Ecto neural progenitor cell (in vitro differentiated cells): ENCODE measurements around the gene LRRC51.
A peak's percentile ranks its signal among the peaks of the same experiment; 100 is the strongest.
"Not testable (repeated sequence)": the region's sequence is repeated elsewhere in the genome, so short reads cannot be mapped to it uniquely, and the experiment has no call there.

Source experiments
- DNase-seq: peaks from one replicate; pipeline ENCODE4 v3.0.0-alpha.2; 2018; ENCODE audit warnings: low spot score

LRRC51 gene

DNA sequence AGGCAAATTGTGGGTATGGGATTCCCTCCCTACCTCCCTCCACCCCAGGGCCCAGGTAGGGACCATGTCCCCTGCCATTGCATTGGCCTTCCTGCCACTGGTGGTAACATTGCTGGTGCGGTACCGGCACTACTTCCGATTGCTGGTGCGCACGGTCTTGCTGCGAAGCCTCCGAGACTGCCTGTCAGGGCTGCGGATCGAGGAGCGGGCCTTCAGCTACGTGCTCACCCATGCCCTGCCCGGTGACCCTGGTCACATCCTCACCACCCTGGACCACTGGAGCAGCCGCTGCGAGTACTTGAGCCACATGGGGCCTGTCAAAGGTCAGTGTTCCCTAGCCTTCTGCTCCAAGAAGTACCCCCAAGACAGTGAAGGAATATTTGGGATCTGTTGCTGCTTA is 25.2 kb downstream of the LRRC51 start, which contains the start of gene TOMT:
Gene TOMT (plus strand): TSS at position 37 of the 400 bp plus-strand sequence. CDS start 28 bp downstream, at position 65.
- DNase-seq, result no peak

DNA sequence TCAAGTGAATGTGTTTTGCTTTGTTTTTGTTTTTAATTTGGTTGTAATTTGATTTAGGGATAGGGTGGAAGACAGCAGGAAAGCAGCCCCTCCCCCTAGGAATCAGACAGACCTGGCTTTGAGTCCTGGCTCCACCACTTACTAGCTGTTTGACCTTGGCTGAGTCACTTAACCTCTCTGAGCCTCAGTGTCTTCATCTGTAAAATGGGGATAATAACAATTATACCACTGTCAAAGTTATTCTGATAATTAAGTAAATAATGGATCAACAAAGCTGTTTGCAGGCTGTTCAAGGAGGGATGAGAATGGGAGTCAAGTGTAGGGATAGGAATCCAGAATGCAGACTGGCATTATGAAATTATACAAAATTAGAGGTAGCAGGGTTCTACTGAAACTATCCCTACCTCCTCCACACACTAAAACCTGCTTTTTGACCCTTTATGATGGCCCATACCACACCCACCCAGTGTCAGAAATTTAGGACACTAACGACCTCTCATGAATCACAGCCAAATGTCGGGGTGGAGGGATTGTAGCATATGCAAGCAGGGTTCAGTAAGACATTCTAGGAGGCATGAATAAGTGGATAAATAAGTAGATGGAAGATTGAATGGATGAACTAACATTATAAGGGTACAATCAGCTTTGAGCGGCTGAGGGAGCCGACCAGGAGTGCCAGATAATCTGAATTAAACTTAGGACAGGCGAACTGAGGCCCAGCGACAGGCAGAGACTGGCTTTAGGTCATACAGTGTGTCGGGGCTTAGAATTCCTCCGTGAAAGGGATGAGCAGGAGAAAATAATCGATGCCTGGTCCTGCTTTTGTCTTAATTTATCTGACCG is 30.9 kb downstream of the LRRC51 start:
- DNase-seq, result no peak

DNA sequence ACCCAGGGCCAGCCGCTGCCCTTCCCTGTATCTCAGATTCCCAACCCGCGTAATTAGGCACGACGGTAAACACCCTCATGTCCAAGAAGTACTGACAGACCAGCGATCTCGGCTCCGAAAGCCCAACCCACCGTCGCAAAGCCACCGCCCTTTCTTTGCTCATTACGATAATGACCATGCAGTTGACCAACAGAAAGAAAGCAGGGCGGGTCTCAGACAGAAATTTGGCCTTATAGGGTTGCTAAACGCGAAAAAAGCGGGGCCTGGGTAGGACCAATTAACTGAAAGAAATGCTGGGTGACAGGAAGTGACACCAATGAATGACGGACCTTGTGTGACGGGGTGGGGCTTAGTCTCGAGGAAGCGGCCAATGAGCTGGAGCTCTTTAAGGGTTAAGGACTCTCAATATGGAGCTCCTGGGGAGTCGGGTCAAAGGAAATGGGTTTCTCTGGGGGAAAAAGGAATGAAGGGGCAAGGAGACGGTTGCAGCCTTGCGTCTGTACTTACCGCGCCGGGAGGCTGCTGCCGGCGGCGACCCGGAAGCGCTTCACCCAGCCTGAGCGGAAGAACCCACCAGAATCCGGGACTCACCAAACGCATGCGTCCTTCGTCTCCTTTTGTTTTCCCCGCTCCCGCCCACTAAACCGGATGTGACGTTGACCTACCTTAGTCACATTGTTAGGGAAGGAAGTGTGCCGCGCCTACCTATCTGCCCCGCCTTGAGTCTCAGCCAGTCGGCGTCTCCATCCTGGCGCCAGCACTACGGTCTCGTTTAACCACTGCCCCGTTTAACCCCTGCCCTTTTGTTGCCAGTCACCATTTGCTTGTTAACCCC is 31.7 kb downstream of the LRRC51 start, which contains the start of gene ANAPC15:
Gene ANAPC15 (minus strand): TSS at position 553 of the 835 bp plus-strand sequence. CDS start 1,419 bp downstream, outside the sequence.
- peak; percentile 97 for DNase-seq

DNA sequence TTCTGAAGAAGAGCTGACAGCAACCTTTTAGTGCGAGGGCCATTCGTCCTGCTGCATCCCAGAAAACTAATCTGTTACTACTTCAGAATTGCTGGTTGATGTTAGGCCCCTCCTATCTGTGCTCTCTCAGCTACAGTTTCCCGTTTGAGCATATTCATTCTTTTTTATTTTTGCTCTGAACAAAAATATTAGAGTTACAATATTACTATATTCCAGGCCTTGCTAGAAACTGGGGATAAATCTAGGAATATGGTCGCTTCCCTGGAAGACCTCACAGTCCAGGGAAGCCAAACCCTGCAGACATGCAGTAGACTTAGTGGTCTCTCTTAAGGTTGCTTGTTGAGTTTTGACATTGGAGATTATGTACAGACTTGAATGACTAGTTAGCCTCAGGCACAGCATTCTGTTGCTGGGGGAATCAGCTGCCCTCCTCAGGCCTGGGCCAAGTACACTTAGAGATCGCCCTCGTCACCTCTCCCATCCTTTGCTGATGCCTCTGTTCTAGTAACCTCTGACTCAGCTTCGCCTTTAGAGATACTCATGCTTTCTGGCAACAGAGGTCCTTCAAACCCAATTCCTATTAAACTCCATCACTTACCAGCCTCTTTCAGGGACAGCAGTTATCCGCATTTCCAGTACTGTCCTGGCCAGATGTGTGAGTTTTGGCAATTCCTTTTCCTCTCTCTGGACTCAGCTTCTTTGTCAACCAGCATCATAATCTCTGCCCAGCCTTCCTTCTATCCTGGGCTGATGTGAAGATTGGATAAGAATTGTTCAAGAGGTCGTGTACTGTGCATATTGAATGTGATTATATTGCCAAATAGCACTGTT is 32.5 kb downstream of the LRRC51 start:
- DNase-seq, result no peak

DNA sequence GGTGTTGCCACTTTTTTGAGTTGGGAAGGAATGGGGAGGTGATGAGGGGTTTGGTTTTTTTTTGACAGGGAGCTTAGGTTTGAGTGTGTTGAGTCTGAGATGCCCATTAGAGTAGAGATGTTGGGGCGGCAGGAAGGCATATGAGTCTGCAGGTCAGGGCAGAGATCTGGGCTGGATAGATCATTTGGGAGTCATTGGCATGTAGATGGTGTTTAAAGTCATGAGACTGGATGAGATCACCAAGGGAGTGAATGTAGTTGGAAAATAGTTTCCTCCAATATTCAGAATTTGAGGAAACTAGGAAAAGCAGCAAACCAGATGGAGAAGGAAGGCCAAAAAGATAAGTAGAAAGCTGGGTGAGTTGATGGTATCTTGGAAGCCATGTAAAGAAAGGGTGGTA is 33.9 kb downstream of the LRRC51 start:
- no peak for DNase-seq

DNA sequence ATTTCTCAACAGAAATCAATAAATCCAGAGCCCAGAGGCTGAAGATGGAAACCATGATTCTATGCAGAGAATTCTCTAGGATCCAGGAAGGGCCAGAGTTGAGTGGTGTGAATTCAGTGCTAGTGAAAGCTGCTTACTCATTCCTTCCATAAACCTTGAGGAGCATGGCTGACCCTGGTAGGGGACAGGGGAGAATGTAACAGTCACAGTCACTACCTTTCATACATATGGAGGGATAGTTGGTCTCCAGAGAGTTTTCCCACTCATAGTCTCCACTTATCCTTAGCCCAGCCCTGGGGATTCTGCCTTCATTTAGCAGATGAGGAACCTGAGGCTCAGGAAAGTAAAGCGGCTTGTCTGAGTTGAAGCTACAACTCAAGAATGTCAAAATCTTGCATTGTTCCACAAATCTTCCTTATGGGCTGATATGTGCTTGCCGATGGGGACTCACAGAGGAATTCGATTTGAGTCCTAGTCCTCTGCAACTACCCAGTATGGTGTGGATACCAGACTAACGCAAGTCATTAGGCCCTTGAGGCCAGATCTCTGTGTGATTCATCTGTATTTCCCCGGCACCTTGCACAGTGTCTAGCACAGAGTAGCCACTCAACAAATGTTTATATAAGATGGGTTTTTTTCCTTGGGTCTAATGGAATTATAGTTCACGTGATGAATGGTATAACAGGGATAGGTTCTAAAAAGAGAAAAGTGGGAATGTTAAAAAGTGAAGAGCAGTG is 35.5 kb downstream of the LRRC51 start:
- DNase-seq, result no peak

DNA sequence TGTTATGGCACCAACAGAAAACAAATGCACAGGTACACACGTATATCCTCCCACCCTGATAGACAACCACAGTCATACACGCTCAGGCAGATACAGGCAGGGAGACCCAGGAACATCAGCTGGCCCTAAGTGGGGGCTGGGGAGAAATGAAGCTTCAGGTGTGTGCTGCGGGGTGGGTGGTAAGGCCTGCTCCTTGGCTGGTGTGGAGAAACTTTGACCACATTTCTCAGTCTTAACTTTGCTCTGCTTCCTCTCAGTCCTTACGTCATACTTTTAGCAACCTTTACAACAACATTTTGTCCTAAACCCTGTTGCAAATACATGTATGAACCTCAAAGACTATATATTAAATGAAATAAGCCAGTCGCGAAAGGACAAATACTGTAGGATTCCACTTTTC is 38.5 kb downstream of the LRRC51 start:
- no peak for DNase-seq

DNA sequence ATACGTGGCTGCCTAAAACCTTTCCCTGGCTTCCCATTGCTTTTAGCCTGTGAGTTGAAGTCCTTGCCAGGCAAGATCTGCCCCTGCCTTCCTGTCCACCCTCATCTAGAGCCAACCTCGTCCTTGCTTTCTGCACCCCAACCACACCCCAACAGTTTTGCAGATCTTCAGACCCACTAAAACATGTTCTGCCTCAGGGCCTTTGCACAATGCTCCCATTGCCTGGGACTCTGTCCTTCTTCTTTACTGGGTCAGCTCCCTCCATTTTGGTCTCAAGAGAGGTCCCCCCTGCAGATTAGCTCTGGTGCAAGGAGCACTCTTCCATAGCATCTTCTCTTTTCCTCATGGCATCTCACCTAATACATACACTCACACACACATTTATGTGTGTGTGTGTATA is 40.3 kb downstream of the LRRC51 start:
- DNase-seq, result no peak

DNA sequence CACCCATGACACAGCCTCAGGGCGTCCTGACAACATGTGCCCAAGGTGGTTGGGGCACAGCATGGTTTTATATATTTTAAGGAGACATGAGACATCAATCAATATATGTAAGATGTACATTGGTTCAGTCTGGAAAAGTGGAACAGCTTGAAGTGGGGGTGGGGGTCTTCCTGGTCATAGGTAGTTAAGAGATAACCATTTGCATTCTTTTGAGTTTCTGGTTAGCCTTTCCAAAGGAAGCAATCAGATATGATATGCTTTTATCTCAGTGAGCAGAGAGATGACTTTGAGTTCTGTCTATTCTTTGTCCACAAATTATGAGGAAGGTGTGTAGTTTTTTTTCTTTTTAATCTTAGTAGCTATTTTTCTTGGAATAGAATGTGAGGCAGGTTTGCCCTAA is 42.0 kb downstream of the LRRC51 start:
- no peak for DNase-seq

DNA sequence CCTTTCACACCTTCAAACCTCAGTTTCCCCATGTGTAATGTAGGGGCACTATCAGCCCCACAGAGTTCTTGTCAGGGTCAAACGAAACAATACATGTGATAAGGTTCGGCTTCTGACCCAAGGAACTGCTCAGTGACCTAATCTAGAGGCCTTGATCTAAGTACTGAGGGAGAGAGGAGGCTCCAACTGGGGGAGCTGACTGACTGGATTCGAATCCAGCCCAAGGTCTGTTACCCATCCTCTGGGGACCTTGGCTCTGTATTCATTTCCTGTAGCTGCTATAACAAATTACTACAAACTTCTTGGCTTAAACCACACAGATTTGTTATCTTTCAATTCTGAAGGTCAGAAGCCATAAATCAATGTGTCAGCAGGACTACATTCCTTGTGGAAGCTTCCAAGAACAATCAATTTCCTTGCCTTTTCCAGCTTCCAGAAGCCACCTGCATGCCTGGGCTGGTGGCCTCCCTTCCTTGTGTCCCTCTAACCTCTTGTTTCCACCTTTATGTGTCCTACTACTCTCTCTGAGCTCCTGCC is 42.5 kb downstream of the LRRC51 start:
- DNase-seq, result no peak

DNA sequence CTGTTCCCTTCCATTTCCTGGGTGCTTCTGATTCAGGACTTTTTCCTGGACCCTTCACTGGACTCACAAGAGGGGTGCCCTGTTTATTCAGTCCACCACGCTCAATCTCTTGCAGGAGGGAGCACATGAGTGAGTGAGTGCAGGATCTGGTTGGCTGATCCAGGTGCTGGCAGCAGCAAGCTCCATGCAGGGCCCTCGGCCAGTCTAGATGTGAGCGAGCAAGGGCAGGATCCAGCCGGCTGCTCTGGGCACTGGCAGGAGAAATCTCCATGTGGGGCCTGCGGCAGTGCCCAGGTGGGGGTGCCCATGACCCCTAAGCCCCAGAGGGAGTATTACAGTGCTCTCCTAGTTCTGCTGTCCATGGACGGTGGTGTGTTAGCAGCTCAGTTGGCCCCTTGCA is 43.4 kb downstream of the LRRC51 start:
- DNase-seq, result no peak

DNA sequence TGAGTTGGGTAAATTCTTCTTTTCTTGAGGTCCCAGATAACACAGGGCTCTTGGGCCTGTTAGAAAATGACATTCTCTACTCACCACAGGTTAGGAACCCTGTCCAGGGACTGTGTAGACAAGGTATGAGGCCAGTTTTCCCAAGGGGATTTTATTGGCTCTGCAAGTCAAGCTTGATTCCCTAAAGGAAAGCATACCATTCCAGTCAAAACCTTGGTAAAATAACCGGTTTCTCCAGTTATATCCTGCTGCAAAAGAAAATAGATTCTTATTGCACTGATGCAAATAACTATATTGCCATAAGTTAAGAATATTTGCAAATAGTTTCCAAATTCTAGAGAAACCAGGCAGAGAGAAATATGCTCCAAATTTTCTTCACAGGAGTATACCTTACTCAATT is 45.3 kb downstream of the LRRC51 start:
- no peak for DNase-seq

DNA sequence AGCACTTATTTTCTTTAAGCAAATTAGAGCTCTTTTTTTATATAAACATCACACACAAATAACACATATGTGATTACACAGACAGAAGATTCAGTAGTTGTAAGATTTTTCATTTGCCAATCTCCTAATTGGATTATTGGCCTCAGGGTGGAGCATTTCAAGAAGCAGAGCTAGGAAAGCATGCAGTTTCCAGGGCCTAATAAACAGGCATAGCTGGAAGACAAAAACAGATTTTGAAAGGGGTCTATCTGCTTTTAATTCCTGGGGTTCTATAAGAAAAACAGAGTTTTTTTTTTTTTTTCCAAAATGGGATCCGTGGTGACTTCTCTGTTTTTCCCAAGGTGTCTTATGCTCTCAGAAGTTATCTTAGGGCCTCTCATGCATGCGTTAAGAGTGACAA is 47.3 kb downstream of the LRRC51 start:
- DNase-seq, result no peak

DNA sequence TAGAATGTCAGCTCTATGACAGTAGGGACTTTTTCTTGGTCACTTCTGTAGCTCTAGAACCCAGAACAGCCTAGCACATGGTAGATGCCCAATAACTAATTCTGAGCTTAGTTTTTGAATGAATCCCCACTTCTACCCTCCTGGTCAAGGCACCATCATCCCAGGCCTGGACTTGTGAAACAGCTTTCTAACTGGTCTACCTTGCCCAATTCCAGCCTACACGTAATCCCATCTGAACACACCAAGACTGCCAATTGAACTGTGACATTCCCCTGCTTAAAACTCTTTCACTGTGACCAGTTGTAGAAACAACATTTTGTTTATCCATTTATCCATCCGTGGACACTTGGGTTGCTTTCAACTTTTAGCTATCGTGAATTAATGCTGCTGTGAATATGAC is 48.7 kb downstream of the LRRC51 start:
- no peak for DNase-seq

DNA sequence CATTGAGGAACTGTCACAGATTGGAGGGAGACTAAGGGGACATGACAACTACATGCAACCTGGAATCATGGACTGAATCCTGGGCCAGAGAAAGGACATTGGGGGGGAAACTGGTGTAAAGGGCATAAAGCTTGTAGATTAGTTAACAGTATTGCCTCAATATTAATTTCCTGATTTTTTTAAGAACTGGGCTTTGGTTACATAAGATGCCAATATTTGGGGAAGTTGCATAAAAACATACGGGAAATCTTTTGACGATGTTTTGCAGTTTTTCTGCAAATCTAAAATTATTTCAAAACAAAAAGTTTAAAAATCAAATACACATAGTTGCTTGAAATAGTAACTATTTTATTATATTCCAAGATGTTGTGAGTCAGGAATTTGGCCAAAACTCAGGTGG is 52.0 kb downstream of the LRRC51 start:
- DNase-seq, result no peak

DNA sequence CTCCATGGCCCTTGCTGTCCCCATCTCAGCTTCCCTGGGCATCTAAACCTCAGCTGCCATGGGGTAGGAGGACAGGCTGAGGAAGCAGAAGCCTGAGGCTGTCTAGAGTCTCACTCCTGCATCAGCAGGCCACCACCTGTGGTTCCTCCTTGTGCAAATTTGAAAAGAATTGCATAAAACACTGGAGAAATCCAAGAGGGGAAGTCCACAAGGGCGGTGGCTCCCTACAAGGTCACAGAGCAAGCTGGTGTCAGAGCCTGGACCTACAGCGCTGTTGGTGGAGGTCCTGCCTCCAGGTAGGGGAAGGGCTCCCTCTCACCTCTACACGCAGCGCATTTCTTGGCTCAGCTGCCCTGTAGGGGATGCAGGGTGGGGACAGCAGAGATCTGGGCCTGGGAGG is 54.8 kb downstream of the LRRC51 start, which contains the start of gene FOLR3:
Gene FOLR3 (plus strand): TSS at position 253 of the 400 bp plus-strand sequence. CDS start 228 bp downstream, outside the sequence.
- DNase-seq, result not testable (repeated sequence)

DNA sequence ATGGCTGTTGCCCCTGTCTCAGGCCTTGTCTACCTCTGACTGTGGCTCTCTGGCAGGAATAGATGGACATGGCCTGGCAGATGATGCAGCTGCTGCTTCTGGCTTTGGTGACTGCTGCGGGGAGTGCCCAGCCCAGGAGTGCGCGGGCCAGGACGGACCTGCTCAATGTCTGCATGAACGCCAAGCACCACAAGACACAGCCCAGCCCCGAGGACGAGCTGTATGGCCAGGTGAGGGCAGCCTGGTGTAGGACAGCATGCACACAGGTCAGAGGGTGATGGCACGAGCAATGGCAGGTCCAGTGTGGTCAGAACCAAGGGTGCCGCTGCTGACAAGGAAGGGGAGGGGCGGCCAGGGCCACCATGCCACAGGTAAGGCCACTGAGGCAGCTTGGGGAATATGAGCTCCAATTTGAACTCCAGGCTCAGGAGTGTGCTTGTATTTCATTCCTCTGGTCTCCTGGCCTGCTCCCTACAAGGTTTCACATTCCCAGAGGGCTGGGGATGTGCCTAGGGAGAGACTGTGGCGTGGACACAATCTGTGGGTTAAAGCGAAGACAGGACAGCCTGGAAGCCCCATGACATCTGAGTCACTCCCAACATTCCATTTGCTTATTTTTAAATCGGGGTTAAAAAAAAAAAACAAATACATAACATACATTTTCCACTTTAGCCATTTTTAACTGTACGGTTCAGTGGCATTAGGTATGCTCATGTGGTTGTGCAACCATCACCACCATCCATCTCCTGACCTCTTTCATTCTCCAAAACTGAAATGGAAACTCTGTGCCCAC is 55.4 kb downstream of the LRRC51 start:
- DNase-seq, result no peak

DNA sequence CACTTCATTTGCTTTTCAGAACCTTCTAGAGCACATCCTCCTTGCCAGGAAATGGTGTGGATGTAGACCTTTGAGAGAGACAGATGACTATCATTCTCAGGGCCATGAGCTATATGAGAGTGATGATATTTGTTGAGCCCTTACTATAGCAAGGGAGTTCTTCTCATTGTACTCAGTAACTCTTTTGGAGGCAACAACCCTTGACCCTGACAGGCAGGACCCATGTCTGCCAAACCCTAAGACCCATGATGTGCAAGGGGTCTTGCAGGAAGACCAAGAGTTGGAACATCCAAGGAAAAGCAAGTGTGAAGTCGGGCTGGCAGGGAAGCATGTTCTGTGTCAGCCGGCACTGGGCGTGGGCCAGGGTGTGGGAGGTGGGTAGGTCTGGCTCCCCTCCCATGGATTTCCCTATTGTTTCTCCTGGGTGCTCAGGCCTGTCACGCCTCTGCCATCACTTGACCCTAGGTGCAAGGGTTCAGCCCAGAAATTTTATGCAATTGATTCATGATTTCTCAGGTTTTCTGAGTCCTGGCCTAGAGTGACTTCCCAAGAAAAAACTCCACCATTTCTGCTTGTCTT is 56.1 kb downstream of the LRRC51 start:
- no peak for DNase-seq

DNA sequence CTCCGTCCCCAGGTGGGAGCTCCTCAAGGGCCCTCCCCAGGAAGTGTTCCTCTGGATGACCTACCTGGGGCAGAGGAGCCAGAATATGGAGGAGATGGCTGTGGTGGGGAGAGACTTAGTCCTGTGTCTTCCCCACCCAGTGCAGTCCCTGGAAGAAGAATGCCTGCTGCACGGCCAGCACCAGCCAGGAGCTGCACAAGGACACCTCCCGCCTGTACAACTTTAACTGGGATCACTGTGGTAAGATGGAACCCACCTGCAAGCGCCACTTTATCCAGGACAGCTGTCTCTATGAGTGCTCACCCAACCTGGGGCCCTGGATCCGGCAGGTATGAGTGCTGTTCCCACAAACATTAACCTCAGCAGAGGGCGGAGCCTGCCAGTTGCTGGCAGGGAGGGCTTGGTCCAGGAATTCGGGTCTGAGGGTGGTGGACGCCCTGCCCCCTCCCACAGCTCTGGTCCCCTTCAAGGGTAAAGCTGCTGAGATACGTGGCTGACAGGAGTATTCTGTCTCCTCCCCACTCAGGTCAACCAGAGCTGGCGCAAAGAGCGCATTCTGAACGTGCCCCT is 58.3 kb downstream of the LRRC51 start:
- DNase-seq, result no peak
